ENCODE data around the gene FLNA.

The FLNA gene

DNA sequence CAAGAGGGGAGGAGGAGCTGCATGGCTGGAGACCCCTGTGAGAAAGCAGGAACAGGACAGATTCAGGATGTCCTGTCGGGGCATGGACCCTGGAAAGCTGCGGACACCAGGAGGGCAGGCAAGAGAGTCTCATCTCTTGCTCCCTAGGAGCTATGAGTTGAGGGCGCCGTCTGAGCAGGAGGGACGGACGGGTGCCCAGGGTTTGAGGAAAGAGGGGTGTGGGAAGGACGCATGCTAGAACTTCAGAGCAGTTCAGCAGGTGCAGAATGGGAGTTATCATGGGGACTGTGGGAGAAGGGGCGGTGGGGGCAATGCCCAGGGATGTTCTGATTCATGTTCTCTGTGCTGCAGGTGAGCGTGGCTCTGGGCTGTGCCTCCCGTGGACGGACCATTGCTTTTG lies 54.0 kb downstream of the FLNA start:
- Histone ChIP-seq H3K9ac (ENCODE audit: low read length) (no peak overlapping the region), H3K79me2 (ENCODE audit: insufficient read depth, low read length) (no peaks in the 10 kb centered on the region), H3K4me2 (ENCODE audit: low read length) (no peak overlapping the region), H4K20me1 (ENCODE audit: insufficient read depth, low read length) (no peaks in the 10 kb centered on the region), H3K27ac (ENCODE audit: low read depth, low read length, poor library complexity, severe bottlenecking) (no peak overlapping the region), H3K4me1 (ENCODE audit: insufficient read depth, low read length, severe bottlenecking) (peaks cover 4% of the 10 kb centered on the region), H2AFZ (ENCODE audit: low read length) (no peak overlapping the region), H3K4me3 (ENCODE audit: low read depth, low read length, poor library complexity, severe bottlenecking) (no peak overlapping the region), H3K27me3 (ENCODE audit: insufficient read depth, low read length) (no peaks in the 10 kb centered on the region), H3K36me3 (ENCODE audit: insufficient read depth, low read length) (no peaks in the 10 kb centered on the region), H3K9me2 (ENCODE audit: low read depth, low read length) (no peaks in the 10 kb centered on the region), H3K9me3 (ENCODE audit: low read length) (no peaks in the 10 kb centered on the region), H3F3A (ENCODE audit: insufficient read depth, low read length) (no peaks in the 10 kb centered on the region)
- TF ChIP-seq EZH2 (IDR thresholded peaks at IDR 0.05; ENCODE audit: borderline replicate concordance, low read length), result no peak
- TF ChIP-seq, protein P1, sequence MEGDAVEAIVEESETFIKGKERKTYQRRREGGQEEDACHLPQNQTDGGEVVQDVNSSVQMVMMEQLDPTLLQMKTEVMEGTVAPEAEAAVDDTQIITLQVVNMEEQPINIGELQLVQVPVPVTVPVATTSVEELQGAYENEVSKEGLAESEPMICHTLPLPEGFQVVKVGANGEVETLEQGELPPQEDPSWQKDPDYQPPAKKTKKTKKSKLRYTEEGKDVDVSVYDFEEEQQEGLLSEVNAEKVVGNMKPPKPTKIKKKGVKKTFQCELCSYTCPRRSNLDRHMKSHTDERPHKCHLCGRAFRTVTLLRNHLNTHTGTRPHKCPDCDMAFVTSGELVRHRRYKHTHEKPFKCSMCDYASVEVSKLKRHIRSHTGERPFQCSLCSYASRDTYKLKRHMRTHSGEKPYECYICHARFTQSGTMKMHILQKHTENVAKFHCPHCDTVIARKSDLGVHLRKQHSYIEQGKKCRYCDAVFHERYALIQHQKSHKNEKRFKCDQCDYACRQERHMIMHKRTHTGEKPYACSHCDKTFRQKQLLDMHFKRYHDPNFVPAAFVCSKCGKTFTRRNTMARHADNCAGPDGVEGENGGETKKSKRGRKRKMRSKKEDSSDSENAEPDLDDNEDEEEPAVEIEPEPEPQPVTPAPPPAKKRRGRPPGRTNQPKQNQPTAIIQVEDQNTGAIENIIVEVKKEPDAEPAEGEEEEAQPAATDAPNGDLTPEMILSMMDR (IDR thresholded peaks at IDR 0.05; ENCODE audit: low read length), result no peak

DNA sequence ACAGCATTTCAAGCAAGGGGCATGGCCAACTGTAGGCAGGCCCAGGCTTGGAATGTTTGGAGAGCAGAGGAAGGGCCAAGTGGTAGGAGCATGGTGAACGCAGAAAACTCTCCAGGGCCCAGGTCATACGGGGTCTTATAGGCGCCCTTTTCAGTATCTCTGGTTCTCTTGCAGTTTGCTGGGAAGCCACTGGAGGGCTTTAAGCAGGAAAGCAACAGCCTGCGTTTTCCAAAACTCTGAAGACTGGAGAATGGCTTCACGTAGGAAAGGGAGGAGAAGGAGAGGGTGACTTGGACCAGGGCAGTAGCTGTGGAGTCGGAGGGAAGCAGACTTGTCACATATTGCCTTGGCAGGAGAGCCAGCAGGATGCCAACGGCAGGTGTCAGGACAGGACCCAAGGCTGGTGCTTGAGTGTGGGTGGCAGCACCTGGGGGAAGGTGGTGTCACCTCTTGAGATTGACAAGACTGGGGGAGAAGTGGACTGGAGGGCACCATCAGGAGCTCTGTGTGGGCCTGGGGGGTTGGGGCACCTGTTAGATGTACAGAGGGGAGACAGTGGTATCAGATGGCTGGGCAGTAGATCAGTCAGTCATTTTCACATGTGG lies 56.9 kb downstream of the FLNA start:
- H3K4me1 ChIP-seq (ENCODE audit: insufficient read depth, low read length, severe bottlenecking), result peaks cover 4% of the 10 kb centered on the region
- H3K79me2 ChIP-seq (ENCODE audit: insufficient read depth, low read length), result no peaks in the 10 kb centered on the region
- no peak overlapping the region for H3K4me3 ChIP-seq (ENCODE audit: low read depth, low read length, poor library complexity, severe bottlenecking)
- H3K9me3 ChIP-seq (ENCODE audit: low read length), result no peaks in the 10 kb centered on the region
- no peak for TF ChIP-seq EZH2 (IDR thresholded peaks at IDR 0.05; ENCODE audit: borderline replicate concordance, low read length)
- TF ChIP-seq, protein P1 (IDR thresholded peaks at IDR 0.05; ENCODE audit: low read length), result peak; percentile 52; the same call in 1 of the 2 replicates
- no peaks in the 10 kb centered on the region for H3K9me2 ChIP-seq (ENCODE audit: low read depth, low read length)
- no peak overlapping the region for H3K9ac ChIP-seq (ENCODE audit: low read length)
- no peak overlapping the region for H2AFZ ChIP-seq (ENCODE audit: low read length)
- H4K20me1 ChIP-seq (ENCODE audit: insufficient read depth, low read length), result no peaks in the 10 kb centered on the region
- no peaks in the 10 kb centered on the region for H3K27me3 ChIP-seq (ENCODE audit: insufficient read depth, low read length)
- H3K27ac ChIP-seq (ENCODE audit: low read depth, low read length, poor library complexity, severe bottlenecking), result no peak overlapping the region
- no peak overlapping the region for H3K4me2 ChIP-seq (ENCODE audit: low read length)
- H3K36me3 ChIP-seq (ENCODE audit: insufficient read depth, low read length), result no peaks in the 10 kb centered on the region
- no peaks in the 10 kb centered on the region for H3F3A ChIP-seq (ENCODE audit: insufficient read depth, low read length)

DNA sequence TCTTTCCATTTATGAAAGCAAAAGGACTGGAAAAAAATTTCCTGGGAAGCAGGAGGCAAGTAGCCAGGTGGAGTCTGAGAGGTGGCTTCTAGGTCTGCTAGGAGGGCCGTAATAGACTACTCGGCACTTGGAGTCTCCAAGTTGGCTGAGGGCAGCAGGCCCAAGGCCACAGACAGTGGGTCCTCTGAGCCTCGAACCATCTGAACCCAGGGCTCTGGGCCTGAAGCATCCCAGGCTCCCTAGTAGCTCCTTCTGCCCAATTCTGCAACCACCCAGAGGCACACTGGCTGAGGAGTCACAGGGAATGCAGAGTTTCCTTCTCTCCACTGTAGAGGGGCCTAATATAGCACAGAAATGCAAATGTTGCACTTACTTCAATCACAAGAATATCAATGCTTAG lies 59.0 kb downstream of the FLNA start:
- no peaks in the 10 kb centered on the region for H3K9me3 ChIP-seq (ENCODE audit: low read length)
- H4K20me1 ChIP-seq (ENCODE audit: insufficient read depth, low read length), result no peaks in the 10 kb centered on the region
- no peaks in the 10 kb centered on the region for H3K79me2 ChIP-seq (ENCODE audit: insufficient read depth, low read length)
- TF ChIP-seq EZH2 (IDR thresholded peaks at IDR 0.05; ENCODE audit: borderline replicate concordance, low read length), result no peak
- TF ChIP-seq, protein P1 (IDR thresholded peaks at IDR 0.05; ENCODE audit: low read length), result no peak
- H3K4me3 ChIP-seq (ENCODE audit: low read depth, low read length, poor library complexity, severe bottlenecking), result no peak overlapping the region
- H3K9me2 ChIP-seq (ENCODE audit: low read depth, low read length), result no peaks in the 10 kb centered on the region
- H3K4me2 ChIP-seq (ENCODE audit: low read length), result no peak overlapping the region
- no peaks in the 10 kb centered on the region for H3K36me3 ChIP-seq (ENCODE audit: insufficient read depth, low read length)
- no peaks in the 10 kb centered on the region for H3K27me3 ChIP-seq (ENCODE audit: insufficient read depth, low read length)
- no peaks in the 10 kb centered on the region for H3K4me1 ChIP-seq (ENCODE audit: insufficient read depth, low read length, severe bottlenecking)
- H2AFZ ChIP-seq (ENCODE audit: low read length), result no peak overlapping the region
- H3K9ac ChIP-seq (ENCODE audit: low read length), result no peak overlapping the region
- H3K27ac ChIP-seq (ENCODE audit: low read depth, low read length, poor library complexity, severe bottlenecking), result no peak overlapping the region
- H3F3A ChIP-seq (ENCODE audit: insufficient read depth, low read length), result no peaks in the 10 kb centered on the region

All from OCI-LY1 (cell line).